HTERT RPE-1 (cell line): ENCODE data around the gene SH2D1B.

Source experiments
- in situ Hi-C: fragments of 300-500 bp; cut with MboI; formaldehyde crosslinking; loops from 4 replicates; pipeline ENCODE4 v1.14.3; 2020; ENCODE audit warnings: low sequenced_read_pairs

SH2D1B gene

GRCh38 chr1:162400790-162401355, 11.1 kb downstream of the SH2D1B start:
- in situ Hi-C loops = no loop called here

DNA sequence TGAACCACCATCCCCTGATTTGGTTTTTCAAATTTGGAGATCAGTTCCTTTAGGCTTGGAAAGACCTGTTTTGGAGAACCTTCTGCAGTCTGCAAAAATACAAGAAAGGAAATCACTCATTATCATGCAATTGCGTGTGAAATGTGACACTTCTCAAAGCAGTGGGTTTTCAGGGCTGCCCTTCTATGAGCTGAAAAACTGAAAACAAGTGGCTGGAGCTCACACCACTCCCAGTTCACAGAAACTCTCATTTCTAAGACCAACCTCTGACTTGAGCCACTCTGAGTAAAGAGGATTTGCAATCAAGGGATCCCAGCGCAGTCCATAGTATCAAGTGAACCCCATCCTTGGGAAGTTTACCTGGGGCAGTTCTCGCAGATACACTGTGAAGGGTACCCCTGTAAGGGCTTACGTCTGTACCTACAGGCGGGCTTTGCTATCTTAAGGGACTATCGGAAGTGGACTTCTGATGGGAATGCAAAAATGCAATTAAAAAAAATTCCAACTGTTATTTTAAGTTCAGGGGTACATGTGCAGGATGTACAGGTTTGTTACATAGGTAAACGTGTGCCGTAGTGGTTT, 12.8 kb downstream of the SH2D1B start:
- in situ Hi-C loops = no loop called here

DNA sequence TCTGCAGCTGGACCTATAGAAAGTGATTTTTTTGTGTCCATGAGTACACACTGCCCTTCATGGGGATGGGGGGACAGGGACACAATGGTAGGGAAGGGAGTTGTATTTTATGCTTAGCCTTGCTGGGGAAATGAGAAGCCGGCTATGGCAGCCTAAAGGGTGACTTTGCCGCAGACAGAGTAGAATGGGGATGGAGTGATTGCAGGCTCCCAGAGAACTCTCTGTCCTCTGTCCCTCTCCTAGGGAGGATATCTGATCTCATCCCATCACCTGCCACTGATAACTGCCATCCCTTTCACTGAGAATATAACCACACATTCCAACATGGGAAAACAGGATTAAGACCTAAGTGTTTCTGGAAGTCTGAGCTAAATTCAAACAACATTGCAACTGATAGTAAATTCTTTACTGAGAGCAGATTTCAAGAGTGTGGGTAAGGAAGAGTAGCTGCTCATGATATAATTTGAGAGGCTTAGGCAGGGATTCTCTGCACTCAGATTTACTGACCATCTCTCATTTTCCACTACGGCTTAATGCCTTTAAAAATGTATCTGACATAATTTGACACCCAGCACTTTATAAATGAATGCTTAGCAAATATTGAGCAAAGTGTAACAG, 13.9 kb downstream of the SH2D1B start:
- in situ Hi-C loops = no loop called here

- in situ Hi-C loops = no loop called here
Measured at GRCh38 chr1:162397039-162397448, 14.9 kb downstream of the SH2D1B start.

GRCh38 chr1:162396201-162396906, 15.6 kb downstream of the SH2D1B start:
- in situ Hi-C loops = no loop called here

DNA sequence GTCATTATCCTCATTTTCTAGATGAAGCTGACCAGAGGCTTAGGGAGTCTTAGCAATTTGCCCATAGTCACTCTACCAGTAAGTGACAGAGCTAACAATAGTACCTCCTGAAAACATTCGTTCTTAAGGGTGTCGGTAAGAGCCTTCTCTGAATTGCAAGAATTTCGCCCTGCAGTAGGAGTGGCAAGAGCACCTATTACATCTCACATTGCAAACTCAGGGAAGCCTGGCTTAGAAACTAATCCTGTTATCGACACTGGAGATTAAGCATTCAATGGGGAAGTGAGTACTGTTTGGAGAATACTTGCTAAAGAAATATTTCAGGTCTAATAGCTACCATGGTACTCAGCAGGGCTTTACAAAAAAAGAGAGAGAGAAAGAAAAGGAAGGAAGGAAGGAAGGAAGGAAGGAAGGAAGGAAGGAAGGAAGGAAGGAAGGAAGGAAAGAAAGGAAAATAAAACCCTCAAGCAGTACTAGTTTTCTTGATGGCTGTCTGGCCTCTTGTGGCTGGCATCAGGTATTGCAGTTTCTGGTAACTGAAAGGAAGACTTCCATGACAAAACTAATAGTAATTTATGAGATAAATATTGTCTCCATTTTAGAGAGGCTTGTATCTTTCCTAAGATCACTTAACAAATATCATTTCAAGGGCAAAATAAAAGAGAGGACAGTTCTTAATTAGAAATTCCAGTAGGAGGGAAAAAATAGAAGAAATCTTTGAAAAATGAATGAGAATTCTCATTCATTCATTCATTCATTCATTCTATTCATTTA, 20.0 kb downstream of the SH2D1B start:
- in situ Hi-C loops = no loop called here

GRCh38 chr1:162390396-162391185, 21.3 kb downstream of the SH2D1B start:
- in situ Hi-C loops = no loop called here

DNA sequence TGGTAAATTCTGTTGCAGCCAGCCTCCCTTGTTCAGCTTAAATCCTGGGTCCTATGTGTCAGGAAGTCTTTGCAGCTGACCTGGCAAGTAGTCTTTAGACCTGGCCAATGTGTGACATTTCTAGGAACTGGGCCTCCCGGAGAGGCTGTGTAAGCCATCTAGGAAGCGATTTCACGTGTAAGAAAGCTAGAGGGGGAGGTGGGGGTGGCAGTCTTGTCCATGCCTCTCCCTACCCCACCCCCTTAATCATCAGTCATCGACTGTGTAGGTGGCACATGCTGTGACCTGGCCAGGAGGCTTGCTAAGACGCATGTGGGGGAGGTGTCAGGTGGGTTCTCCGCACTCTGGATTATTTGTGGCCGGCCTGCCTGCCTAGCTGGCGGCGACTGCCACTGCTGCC, 22.0 kb downstream of the SH2D1B start:
- in situ Hi-C loops = no loop called here

GRCh38 chr1:162389021-162389818, 22.7 kb downstream of the SH2D1B start:
- in situ Hi-C loops = no loop called here

- in situ Hi-C loops = no loop called here
Measured at GRCh38 chr1:162388615-162389014, 23.3 kb downstream of the SH2D1B start.

- in situ Hi-C loops = no loop called here
Measured at GRCh38 chr1:162388083-162388594, 23.8 kb downstream of the SH2D1B start.

DNA sequence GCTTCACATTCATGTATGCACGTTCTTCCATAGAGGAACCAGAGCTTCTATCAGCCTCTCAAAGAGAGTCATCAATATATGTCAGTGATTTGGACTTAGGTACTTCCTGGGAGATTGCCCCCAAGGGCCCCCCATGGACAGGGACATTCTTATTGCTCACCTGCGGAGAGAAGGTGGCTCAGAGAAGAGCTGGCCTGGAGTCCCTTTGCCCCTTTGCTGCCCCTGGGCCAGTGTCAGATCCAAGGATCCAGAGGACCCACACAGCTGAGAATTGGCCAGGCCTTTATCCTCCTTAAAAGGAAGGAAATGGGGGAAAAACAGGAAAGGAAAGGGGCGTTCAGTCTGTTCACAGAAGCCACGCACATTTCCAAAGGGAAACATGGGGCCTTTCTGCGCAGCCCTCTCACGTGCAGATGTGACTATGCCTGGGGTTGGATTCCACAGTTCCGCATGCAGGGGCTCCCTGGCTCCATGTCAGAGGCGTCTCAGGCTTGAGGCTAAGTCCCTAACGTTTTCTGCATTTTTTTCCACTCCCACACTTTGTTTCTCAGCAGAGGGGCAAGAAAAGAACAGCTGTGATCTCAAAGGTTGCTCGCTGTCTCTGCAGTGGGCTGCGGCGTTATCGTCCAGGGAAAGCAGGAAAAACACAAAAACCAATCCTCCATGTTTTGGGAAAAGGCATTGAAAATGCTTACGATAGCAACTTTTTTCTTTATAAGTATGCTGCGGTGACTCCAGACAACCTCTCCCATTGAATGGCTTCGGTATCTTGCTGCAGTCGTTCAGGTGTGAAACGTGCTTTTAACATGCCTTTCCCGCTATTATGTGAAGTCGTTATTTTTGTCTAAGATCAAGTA, 24.5 kb downstream of the SH2D1B start:
- in situ Hi-C loops = no loop called here

DNA sequence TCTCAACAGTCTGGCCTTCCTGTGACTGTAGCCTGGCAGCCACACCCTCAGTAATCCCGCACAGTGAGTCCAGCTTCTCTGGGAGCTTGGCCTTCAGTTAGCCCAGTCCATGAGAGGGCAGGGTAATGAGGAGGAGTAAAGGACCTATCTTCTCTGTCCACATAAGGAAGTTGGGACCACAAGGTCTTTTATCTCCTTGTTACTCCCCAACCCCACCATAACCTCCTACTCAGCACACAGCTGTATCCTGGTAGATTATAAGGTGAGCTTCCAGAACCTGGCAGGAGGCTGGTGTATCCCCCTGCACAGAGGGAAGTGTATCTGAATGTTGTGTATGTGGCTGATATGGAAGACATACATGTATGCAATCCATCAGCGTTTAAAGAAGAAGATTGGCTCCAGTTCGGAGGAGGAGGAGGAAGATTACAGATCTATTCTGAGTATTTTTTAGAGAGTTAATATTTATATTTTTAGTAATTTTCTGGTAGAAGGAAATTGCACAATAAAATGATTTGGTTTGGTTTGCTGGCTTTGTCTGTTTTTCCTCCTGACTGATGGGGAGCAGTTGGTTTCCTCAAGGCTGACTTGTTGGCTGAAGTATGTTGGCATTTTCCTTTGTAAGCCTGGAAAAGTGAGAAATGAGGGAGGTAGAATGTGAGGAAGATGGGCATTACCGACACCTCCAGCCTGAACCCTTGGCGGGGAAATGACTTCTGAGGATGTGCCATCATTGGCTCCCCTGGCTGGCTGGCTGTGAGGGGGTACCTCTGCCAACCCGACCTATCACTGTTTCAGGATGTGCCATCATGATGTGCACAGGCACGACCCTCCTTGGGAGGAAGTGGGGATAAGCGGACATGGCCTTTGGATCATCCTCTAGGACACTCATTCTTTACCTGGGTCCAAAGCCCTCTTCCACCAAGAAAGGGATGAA, 25.4 kb downstream of the SH2D1B start:
- in situ Hi-C loops = no loop called here

- in situ Hi-C loops = no loop called here
Measured at GRCh38 chr1:162385702-162386101, 26.2 kb downstream of the SH2D1B start.

GRCh38 chr1:162385280-162385623, 26.7 kb downstream of the SH2D1B start:
- in situ Hi-C loops = no loop called here

DNA sequence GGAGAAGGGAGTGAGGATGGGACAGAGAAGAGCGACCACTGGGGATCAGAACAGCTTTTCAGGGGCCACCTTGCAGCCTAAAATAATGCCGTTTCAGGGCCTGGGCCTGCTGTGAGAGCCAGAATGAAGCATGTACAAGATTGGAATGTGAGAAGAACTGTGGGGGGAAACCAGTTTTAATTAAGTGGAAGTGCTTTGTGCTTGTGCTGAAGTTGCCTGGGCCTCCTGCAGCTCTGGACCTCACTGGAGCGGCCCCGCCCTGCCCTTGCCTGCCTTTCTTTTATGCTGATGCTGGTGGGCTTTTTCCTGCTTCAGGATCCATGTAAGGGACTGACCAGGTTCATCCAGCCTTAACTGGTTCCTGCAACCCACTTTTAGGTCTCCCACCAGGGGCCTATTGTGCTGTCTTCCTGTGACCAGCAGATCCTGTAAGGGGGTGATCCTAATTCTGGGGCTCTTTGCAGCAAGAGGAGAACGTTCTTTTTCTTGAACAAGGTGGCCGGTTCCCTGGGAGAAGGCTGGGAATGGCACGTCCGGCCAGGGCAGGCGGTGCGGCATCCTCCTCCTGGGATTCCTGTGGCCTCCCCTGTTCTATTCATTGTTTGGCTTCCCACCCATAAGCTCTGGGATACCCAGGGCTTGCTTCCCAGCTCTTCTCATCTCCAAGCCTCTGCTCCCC, 27.2 kb downstream of the SH2D1B start:
- in situ Hi-C loops = no loop called here

- in situ Hi-C loops = no loop called here
Measured at GRCh38 chr1:162384116-162384515, 27.8 kb downstream of the SH2D1B start.
